Stimulated activated CD4-positive, alpha-beta T cell treated with anti-CD3 and anti-CD28 coated beads, Interleukin-12 subunit alpha, Interleukin-12 subunit beta, amount 100 ng/mL, for 48 hours (primary cell): ENCODE measurements around the gene WDR1.

Experiments
- DNase-seq, 3 donors: peaks; one replicate each; pipeline ENCODE4 v3.0.0-alpha.2; 2020; ENCODE audit warnings: low read depth in 2 of 3, low spot score in 1 of 3

Gene WDR1

DNA sequence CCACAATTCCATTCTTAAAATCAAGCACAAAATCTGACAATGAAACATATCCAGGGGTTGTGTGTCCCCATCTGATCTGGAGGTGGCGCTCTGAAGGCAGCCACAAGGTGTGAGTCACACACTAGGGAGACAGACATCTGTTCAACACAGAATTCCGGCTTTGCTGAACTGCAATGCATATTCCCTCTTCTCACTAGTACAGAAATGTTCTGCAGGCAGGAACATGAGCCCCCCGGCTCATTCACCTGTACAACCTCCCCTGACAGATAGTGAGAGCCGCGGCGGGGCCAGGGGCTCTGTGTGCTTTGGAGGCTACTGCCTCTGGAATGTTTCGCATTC, 41.9 kb downstream of the WDR1 start:
- DNase-seq: no peak

DNA sequence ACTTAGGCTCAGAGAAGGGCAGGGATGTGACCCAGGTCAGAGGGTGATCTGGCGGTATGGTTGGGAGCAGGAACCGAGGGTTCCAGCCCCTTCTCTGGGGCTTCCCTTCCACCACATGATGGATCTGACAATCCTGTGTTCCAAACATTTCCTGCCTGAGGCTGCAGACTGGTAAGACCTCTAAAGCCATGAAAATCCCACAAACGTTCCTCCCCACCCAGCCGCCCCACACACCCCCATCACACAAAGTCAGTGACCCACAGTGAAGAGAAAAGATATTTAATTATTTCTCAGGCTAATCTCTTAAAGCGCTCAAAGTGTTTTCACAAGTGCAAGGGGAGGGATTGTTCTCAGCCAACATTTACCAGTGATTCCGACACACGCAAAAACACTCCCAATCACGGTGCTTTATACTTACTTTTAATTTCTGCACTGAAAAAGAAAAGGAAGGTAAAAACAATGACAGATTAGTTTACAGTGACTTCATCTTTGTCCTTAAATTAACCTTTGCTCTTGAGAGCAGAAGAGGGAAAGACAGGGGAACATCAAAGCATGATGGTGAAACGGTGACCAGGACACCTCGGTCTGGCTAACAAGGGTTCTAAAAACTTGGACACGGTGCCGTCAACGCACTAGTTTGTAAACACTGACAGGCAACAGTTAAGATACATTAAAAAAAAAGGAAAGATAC, 42.4 kb downstream of the WDR1 start:
- no peak for DNase-seq

DNA sequence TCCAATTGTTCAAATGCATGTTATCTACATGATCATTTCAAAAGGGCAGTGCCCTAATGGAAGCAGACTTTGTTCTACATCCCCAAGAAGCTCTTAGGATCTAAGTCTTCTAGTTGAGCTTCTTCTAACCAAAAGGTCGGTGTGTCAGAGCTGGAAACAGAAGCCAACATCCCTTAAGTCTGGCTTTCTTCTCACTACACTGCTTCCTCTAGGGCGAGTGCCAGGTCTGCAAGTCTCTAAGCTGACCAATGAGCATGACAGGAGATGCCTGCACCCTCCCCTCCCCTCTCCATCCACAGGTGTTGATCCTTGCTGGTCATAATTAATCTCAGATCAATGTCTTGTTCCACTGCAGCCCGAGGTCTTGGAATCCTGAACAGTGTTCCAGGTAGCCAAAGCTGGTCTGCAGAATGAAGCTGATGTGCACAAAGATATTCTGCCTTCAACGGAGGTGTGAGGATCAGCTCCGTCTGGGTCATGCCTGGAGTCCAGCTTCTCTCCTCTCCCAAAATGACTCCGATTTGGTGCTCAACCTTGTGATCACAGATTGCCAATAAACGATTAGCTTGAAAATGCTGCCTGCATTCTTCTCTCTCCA, 44.1 kb downstream of the WDR1 start:
- DNase-seq: no peak

DNA sequence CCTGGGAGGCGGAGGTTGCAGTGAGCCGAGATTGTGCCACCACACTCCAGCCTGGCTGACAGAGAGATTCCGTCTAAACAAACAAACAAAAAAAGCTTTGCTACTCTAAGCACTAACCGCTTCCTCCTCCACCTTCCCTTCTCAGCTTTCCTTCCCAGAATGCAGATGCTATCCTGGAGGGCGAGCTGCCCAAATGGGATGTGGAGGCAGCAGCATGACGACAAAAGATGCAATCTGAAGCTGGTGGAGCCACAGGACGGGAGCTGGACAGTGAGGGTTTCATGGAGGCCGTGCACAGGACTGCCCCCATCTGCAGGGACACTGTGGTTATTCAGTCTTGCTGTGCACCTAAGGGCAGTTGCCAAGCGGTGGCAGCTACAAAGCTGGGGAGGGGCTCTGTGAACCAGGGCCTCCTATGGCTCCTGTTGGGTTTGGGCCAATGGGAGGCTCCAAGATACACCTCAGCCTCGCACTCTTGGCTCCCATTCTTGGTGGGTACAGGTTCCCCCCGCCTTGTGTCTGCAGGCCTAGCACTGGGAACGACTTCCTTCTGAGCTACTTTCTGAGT, 47.4 kb downstream of the WDR1 start:
- no peak for DNase-seq

DNA sequence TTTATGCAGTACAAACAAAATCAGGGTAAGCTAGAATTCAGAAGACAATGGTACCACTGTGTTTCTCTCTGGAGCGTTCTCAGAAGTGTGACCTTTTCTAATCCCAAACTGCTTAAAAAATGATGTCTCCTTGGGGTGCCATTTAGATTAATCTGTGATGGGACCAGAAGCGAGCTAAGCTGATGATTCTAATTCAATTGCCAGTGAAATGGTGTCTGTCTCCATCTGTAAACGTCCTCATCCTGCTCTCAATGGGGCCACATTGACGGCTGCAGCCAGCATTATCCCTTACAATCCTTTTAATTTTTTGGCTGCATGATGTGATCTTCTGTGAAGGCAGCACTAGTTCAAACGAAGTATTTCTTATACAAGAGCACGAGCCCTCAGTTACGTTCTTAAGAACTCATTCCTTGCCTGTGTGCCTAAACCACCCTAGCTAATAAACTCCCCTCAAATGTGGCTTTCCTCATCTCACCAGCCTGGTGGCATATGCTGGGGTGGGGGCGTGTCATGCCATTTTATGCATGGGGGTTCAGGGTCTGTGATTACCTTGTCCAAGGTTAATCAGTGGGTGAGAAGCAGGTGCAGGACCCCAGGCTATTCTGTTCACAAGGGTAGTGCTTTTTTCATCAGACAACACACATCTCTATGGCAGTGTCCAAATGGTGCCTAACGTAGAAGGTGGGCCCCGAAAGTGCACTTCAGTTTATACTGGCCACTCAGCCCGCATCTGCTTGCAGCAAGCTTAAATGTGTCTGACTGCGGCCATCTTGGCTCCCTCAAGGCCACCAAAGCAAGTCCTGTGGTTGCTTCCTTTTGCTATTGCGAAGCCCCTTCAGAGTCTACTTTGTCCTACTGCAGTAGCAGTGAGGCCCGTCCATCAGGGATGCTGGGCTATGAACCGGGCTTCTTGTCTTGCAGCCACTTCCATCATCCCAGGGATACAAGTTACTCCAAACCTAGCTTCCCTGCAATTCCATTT, 49.6 kb downstream of the WDR1 start:
- no peak for DNase-seq

DNA sequence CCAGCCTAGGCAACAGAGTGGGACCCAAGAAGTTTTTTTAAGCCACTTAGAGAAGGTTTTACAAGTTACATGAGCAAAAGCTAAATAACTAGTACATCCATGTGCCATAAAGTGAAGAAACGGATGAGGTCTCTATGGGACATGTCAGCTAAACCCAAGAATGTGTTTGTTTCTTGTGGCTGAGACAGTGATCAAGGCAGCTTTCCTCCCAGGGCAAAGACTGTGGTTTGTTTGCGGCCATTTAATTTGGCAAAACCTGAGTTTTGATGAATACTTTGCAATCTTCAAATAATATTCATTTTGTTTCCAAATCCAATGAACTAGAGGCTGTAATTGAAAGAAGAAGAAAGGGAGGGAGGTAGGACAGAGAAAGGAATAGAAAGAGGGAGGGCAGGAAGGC, 50.4 kb downstream of the WDR1 start:
- no peak for DNase-seq

DNA sequence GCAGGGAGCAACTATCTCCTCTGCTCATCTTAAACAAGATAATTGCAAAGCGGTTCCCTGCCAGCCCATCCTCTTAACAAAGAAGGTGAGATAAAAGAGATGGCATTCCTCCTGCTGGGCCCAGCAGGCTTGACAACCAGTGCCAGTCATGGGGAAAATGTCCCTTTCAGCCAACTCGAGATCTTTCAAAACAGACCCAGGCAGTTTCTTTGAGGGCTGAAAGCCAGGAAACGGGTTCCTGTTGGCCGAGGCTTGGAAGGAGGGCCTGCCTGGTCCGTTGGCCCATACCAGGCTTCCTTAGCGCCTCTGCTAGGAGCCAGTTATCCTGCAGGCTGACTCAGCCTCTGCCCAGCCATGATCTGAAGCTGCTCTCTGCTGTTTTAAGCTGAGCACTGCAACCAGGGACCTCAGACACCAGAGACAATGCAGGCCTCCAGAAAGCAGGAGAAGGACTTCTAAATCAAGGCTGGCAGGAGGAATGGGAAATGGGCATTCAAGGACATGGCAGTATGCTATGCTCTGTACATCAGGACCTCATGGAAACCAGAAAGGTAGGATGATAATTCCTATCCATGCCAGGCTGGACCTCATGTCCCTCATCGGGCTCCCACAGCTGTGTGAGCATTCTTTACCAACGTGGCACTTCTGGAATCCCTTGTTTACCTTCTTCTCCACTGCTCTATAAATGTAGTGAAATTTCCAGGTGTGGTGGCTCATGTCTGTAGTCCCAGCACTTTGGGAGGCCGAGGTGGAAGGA, 52.9 kb downstream of the WDR1 start:
- no peak for DNase-seq

DNA sequence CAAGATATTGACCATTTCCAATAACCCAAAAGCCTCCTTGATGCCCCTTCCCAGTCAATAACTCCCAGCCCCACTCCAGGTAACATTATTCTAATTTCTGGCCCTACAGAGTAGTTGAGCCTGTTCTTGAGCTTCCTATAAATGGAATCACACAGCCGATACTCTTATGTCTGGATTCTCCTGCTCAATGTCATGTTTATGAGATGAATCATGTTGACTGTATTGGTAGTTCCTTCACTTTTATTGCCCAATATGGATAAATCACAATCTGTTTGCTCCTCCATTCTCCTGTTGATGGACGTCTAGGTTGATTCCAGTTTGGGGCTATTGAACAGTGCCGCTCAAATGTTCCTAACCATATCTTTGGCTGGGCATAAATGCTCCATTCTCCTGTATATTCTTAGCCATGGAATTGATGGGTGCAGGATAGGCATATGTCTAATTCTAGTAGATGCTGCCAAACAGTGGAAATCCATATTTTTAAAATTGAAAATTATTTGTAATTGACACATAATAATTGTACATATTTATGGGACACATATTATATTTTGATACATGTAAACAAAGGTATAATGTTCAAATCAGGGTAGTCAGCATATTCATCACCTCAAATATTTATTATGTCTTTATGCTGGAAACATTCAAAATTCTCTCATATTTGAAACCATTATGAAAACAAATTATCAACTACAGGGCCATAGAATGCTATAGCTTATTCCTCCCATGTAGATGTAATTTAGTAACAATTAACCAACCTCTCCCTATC, 54.8 kb downstream of the WDR1 start:
- DNase-seq: no peak

DNA sequence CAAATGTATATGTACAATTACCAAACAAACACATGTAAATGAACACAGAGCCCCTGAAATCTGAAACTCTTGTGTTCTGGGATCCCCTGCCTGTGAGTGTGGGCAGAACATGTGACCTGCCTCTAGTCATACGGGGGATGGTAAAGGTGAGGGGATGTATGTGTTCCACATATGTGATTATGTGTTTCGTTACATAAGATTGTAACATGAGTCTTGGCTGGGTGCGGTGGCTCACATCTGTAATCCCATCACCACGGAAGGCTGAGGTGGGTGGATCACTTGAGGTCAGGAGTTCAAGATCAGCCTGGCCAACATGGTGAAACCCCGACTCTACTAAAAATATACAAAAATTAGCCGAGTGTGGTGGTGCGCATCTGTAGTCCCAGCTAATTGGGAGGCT, 58.2 kb downstream of the WDR1 start:
- no peak for DNase-seq

DNA sequence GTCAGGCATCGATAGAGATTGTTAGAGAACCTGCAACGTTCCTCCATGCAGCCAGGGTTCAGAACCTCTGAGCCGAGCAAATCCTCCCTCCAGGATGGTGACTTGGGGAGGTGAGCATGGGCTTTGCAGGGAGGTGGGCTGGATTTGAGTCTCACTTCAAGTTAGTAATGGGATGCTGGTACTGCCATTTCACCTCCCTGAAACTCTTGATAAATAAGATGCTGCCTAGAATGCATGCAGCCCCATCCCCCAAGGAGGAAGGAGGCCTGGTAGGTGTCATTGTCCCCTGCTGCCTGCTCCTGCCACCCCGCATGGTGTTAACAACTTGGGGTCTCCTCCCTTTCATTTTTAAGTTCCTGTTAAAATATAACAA, 59.6 kb downstream of the WDR1 start:
- DNase-seq: no peak

DNA sequence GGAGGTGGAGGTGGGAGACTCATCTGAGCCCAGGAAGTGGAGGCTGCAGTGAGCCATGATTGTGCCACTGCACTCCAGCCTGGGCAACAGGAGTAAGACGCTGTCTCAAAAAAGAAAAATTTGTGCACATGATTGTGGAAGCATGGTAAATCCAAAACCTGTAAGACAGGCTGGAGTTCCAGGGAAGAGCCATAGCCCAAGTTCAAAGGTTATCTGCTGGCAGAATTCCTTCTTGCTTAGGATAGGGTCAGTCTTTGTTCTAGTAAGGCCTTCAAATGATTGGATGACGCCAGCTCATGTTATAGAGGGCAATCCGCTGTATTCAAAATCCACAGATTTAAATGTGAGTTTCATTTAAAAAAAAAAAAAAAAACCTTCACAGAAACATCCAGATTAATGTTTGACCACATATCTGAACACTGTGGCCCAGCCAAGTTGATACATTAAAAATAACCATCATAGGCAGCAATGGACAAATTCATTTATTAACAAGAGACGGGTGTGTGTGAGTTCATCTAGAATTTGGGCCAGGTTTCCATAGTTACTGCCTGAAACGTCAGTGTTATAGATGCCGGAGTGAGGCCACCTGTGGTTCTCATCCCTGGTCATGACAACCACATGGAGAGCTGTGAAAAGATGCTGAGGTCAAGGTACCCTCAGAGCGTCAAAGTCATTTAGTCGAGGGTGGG, 60.1 kb downstream of the WDR1 start:
- DNase-seq: no peak

DNA sequence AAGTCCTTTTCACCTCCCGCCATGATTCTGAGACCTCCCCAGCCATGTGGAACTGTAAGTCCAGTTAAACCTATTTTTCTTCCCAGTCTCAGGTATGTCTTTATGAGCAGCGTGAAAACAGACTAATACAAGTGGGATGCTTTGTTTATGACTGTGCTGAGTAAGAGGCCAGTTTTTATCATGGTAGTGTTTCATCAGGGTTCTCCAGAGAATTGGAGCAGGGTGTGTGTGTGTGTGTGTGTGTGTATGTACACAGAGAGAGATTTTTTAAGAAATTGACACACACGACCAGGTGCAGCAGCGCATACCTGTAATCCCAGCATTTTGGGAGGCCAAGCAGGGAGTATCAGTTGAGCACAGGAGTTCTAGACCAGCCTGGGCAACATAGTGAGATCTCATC, 60.7 kb downstream of the WDR1 start:
- no peak for DNase-seq

DNA sequence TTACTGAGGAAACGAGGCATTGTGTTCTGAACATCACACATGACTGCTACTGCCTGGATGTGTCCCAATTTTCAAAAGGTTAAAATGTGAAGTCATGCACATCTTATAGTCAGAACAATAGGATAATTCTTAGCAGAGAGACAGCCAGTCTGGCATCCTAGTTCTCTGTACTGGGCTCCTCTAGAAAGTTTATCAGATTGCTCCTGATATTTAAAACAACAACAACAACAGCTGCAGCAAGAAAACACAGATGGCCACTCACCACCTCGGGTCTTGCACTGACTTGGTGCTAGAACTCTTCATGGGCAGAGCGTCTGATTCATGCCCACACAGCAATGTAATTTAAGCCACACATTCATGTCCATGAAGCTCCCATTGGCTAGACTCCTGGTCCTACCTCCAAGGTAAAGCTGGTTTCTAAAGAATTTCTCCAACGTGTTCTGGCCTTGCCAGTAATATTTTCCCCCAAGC, 62.0 kb downstream of the WDR1 start:
- DNase-seq: no peak

DNA sequence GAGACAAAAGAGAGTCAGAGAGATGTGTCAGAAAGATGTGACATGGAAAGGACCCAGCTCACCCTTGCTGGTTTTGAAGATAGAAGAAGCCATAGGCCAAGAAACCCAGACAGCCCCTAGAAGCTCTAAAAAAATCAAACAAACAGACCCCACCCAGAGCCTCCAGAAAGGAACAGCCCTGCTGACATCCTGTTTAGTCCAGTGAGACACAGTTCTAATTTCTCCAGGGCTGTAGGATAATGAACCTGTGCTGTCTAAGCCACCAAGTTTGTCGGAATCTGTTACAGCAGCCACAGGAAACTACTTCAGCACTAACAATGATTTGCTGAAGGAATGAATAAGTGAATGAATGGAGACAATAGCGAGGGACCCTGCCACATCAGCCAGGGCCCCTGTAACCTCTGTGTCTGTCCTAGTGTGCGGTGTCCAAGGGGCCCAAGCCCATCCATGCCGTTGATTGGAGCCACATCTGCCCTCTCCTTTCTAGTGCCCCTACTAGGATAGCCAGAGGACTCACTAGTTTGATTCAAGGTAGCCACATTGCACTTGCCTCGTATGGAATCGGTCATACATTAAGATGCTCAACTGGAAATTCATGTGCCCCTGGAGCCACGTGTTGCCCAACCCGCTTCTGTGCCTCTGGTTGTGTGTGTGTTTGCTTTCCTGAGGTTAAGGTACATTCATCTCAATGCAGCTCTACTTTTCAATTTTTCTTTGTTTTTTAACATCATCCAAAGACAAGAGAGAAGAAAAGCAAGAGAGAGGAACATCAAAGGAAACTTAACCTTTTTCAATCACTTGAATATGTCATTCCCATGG, 62.8 kb downstream of the WDR1 start:
- DNase-seq: no peak

DNA sequence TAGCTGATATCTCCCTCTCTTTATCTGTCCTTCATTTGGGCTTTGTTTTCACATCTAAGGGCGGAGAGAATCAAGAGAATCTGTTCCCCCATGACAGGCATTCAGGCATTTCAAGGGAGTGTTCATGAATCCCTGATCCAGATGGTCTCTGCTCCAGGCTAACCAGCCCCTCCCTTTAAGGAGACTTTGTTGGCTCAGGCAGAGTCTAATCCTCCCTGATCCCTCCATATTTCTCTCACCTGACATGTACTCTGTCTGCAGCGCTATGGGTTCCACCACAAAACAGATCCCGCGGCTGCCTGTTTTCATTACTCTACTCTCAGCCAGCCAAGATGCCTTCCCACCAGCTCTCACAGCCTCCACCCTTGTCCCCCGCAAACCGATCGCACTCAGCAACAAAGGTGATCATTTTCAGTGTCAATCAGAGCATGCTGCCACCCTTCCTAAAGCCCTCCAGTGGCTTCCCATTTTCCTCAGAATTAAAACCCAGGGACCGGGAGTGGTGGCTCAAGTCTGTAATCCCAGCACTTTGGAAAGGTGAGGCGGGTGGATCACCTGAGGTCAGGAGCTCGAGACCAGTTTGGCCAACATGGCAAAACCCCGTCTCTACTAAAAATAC, 65.0 kb downstream of the WDR1 start:
- no peak for DNase-seq

DNA sequence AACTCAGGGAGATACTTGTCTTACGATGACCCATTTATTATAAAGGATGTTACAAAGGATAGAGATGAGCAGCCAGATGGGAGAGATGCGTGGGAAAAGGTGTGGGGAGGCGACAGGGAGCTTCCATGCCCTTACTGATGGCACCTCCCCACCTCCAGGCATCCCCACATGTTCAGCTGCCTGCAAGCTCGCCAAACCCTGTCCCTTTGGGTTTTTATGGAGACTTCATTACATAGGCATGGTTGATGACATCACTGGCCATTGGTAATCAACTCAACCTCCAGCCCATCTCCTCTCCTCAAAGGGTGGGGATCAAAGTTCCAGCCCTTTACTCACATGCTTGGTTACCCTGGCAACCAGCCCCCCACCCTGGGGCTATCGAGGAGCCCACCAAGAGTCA, 65.9 kb downstream of the WDR1 start:
- no peak for DNase-seq

DNA sequence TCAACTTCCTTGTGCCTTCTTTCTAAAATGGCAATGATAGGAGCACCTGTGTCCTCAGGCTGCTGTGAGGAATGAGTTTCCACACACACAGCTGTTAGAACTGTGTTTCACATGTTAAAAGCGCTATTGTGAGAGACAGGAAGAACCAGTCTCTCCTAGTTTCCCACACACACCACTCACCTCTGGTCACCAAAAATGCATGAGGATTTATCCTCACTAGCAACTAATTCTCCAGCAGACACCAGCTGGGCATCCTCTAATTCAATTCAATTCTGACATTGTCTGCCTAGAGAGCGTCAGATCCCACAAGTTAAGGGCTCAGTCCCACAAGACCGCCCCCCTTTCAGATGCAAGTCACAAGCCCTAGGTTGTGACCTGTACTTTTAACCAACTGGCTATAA, 66.3 kb downstream of the WDR1 start:
- no peak for DNase-seq

DNA sequence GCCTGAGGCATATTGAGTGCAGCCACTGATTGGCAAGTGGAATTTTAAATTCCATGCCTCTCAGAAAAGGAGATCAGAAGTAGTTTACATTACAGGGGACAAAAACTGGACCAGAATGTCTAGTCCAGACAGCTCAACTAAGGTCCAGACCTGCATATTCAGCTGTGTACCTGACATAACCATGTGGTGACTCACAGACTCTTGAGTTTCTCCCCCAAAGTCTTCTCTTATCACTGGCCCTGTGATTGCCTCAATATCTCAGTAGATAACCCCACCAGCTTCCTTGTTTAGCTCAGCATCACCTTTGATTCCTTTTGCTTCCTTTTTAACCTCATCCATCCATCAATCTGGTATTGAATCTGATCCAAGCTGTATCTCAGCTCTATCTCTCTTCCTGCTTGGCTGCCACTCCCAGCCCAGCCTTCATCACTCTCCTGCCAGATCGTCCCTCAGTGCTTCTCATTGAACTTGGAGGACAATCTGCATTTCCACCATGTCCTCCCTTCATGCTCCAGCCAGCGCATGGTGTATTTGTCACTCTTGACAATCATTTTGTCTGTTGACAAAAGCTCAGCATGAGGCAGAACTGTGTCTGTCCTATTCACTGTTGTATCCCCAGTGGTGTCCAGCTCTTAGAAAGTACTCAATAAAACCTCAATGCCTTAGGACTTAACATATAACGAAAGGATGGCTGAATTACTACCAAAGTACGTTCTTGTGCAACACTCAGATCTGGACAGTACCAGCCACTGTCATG, 67.5 kb downstream of the WDR1 start:
- no peak for DNase-seq
